ENCODE data around the gene HOXB9. TPM values are rescaled to one million over a fixed set of nuclear protein-coding genes. Genes with fewer than 3 reads are reported as not detected.

HOXB9 gene
- polyA plus RNA-seq, 1 experiment: not detected

DNA sequence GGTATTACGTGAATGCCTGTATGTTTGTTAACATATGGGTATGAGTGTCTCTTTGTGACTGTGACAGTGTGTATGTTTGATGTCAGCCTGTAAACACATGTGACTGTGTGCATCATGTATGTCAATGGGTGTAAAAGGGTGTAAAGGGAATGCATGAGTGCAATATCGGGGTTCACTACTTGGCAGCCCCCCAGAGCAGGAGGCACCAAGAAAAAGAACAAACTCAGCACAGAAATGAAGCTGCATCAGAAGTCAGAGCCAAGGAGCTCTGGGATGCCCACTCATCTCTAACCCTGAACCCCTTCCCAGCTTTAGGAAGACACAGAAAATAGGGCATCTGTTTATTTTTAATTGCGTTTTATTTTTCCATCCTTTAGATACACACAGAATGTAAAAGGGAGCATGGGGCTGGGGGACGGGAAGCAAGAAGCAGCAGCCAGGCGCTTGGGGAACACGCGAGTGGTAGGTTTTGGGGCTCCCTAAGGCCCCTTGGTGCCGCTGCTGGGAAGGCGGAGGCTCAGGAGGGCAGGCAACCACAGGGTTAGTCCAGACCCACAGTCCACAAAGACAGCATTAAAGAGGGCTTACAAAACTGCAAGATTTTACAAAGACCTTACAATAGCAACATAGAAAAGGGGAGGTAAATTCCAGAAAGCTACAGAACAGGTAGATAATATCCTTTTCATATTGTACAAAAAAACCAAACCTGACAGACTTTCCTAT is 19.1 kb downstream of the HOXB9 start:
- TF ChIP-seq, protein P1, sequence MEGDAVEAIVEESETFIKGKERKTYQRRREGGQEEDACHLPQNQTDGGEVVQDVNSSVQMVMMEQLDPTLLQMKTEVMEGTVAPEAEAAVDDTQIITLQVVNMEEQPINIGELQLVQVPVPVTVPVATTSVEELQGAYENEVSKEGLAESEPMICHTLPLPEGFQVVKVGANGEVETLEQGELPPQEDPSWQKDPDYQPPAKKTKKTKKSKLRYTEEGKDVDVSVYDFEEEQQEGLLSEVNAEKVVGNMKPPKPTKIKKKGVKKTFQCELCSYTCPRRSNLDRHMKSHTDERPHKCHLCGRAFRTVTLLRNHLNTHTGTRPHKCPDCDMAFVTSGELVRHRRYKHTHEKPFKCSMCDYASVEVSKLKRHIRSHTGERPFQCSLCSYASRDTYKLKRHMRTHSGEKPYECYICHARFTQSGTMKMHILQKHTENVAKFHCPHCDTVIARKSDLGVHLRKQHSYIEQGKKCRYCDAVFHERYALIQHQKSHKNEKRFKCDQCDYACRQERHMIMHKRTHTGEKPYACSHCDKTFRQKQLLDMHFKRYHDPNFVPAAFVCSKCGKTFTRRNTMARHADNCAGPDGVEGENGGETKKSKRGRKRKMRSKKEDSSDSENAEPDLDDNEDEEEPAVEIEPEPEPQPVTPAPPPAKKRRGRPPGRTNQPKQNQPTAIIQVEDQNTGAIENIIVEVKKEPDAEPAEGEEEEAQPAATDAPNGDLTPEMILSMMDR (IDR thresholded peaks at IDR 0.05; ENCODE audit: insufficient read depth, low read depth, low read length): no peak
- DNase-seq (ENCODE audit: low read depth): no peak
- ChIA-PET CTCF (interaction anchor here (0.7 to 4.7 kb wide), 5 partner anchors 11 to 272 kb away, joined by 3 to 27 read pairs (median 5); no protein-coding TSS in a partner anchor), POLR2A (no interaction called here)
- no peak overlapping the region for H3K4me3 ChIP-seq (ENCODE audit: low read depth, low read length)
- no peaks in the 10 kb centered on the region for H3K36me3 ChIP-seq (ENCODE audit: control insufficient read depth, insufficient read depth, low read length)
- H3K27me3 ChIP-seq (ENCODE audit: control insufficient read depth, insufficient read depth, low read length): peaks cover 91% of the 10 kb centered on the region

DNA sequence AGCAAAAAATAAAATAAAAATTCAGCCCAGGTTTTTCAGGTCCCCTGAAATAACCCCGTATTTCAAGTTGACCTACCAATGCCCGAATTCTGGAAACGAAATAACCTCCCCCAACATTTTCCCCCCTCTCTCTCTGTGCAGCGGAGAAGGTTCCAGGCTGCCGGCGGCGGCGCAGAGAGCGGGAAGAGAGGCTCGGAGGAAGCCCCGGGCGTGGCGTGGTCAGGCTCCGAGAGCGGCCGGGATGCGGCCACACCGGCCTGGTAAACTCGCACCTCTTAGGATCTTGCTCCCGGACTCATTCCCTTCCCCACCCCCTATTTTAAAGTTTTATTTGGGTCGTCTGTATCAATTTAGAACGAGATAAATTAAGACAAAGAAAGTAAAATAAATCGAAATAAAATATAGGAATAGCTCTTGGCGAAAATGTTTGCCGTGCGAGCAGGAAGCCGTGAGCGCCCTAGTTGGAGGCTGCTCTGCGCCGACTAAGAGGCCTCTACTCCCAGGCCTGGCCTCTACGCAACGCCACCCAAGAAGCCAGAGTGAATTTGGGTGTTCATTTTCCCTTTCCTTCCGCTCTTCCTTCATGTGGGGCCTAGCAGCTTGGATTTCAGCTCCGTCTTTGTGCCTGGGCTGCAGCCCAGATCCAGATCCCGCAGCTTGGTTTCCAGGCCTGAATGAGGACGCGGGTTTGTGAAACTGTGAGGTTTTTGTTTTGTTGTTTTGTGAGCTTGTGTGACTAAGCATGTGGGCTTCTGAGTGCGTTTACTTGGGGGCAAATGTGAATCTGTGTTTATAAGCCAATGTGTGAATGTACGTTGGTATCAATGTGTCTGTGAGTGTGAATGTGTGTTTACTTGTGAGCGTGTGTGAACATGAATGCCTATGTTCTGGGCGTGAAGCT is 19.9 kb downstream of the HOXB9 start:
- TF ChIP-seq, protein P1 (IDR thresholded peaks at IDR 0.05; ENCODE audit: insufficient read depth, low read depth, low read length): no peak
- DNase-seq (ENCODE audit: low read depth): no peak
- ChIA-PET CTCF (interaction anchor here (0.8 to 4.7 kb wide), 6 partner anchors 11 to 271 kb away, joined by 3 to 27 read pairs (median 4); no protein-coding TSS in a partner anchor), POLR2A (no interaction called here)
- no peaks in the 10 kb centered on the region for H3K36me3 ChIP-seq (ENCODE audit: control insufficient read depth, insufficient read depth, low read length)
- H3K4me3 ChIP-seq (ENCODE audit: low read depth, low read length): no peak overlapping the region
- H3K27me3 ChIP-seq (ENCODE audit: control insufficient read depth, insufficient read depth, low read length): peaks cover 92% of the 10 kb centered on the region

DNA sequence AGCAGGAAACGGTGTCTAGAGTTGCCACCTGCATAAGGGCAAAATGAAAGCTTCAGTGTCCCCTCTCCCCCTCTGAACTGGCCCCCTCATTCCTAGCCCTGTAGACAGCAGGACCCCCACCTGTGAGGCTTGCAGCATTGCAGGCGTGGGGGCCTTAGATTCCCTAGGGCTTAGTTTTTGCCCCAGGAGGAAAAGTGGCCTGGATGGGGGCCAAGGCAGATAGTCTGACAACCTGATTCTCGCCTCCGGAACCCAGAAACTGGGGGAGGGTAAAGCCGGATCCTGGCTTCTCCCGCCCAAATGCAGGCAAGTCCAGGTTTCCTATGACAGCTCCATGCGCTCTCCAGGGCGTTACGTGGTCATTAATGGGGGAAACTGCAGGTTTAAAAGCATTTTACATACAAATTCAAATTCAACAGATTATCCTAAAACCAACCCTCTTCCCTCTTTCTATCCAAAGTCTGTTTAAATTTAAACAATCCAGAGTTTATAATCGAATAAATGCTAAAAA is 20.7 kb downstream of the HOXB9 start:
- POLR2A ChIA-PET: no interaction called here
- no peak for DNase-seq (ENCODE audit: low read depth)
- Histone ChIP-seq H3K27me3 (ENCODE audit: control insufficient read depth, insufficient read depth, low read length) (peaks cover 92% of the 10 kb centered on the region), H3K36me3 (ENCODE audit: control insufficient read depth, insufficient read depth, low read length) (no peaks in the 10 kb centered on the region), H3K4me3 (ENCODE audit: low read depth, low read length) (no peak overlapping the region)
- CTCF ChIA-PET: interaction anchor here (0.8 to 4.7 kb wide), 4 partner anchors 10 to 254 kb away, joined by 3 to 27 read pairs (median 4); no protein-coding TSS in a partner anchor
- TF ChIP-seq, protein P1 (IDR thresholded peaks at IDR 0.05; ENCODE audit: insufficient read depth, low read depth, low read length): no peak

DNA sequence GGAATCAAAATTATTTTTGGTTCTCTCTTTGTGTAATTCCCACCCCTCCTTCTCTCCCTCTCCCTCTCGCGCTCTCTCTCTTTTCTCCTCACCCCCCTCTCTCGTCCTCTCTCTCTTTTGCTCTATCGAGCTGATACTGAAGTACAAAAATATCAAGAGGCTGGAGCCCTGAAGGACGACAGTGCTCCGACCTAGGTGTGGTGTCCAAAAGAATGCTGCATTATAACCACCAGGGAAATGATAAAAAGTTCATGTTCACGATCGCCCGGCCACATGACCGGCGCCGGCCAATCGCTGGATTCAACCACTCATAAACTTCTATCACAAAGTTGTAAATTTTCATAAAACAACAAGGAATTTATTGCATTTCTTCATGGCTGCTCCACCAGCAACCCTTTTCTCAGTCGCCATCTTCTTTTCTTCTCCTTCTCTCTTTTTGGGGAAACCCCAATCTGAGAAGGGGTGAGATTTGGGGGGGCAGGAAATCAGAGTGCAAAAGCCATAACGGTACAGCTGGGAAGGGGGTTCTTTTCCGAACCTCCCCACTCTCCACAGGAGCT is 21.3 kb downstream of the HOXB9 start, which contains the start of gene HOXB6:
TSS of gene HOXB6 (minus strand) at position 217 of the 560 bp plus-strand sequence. CDS start 6,836 bp downstream, outside the sequence.
- Histone ChIP-seq H3K36me3 (ENCODE audit: control insufficient read depth, insufficient read depth, low read length) (no peaks in the 10 kb centered on the region), H3K4me3 (ENCODE audit: low read depth, low read length) (no peak within 1 kb of the TSS), H3K27me3 (ENCODE audit: control insufficient read depth, insufficient read depth, low read length) (peaks cover 92% of the 10 kb centered on the region)
- CTCF ChIA-PET: interaction anchor here (0.8 to 1.6 kb wide), 4 partner anchors 10 to 253 kb away, joined by 3 to 4 read pairs (median 4); no protein-coding TSS in a partner anchor
- TF ChIP-seq, protein P1 (IDR thresholded peaks at IDR 0.05; ENCODE audit: insufficient read depth, low read depth, low read length): no peak
- no peak for DNase-seq (ENCODE audit: low read depth)
- POLR2A ChIA-PET: no interaction called here

Measured in BJ (cell line).